ENCODE results near the gene NACC2. TPM values are rescaled to one million over a fixed set of nuclear protein-coding genes. Genes with fewer than 3 reads are reported as not detected.

Gene NACC2
- total and polyA plus RNA-seq, 2 of the 8 experiments (the other 6 are each of a cell fraction or from before 2014, with no cell fraction given), result 8.3 to 14.0 TPM

DNA sequence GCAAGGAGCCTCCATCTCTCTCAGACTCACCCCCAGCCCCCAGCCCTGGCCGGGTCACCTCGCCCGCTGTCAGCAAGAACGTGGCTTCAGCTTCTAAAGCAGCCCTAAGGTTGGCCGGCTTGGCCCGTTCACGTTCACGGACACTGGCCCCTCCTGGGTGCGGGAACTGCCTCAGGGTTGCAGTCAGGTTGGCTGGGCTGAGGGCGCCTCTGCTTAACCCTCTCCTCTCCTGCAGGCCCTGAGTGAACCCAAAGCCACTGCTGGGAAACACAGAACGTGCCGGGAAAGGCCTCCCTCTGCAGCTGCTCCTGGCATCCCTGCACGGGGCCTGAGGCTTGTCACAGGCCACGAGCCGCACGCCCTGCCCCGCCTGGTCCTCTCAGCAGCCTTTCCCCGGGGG is 93.9 kb downstream of the NACC2 start:
- Histone ChIP-seq H3K36me3 (ENCODE audit: control insufficient read depth in 2 of 4, insufficient read depth in 4 of 4, low read length in 3 of 4) (no peaks in the 10 kb centered on the region), H2BK5ac (ENCODE audit: low read depth, low read length) (no peak overlapping the region), H3K79me1 (ENCODE audit: low read depth, low read length) (no peaks in the 10 kb centered on the region), H3K27me3 (replicated peaks in 1 of 4; ENCODE audit: control insufficient read depth in 3 of 4, extremely low read depth in 1 of 4, insufficient read depth in 3 of 4, low read length in 3 of 4) (no peaks in the 10 kb centered on the region), H3K4me3 (ENCODE audit: extremely low read depth in 1 of 4, insufficient read depth in 2 of 4, low read depth in 3 of 4, low read length in 4 of 4) (no peak overlapping the region), H3K9me3 (ENCODE audit: insufficient read depth in 2 of 2, low read depth in 1 of 2, low read length in 1 of 2) (no peaks in the 10 kb centered on the region), H2BK12ac (ENCODE audit: low read depth, low read length) (no peak overlapping the region), H3K18ac (ENCODE audit: extremely low read depth, low read length) (peak overlapping the region; percentile 78), H3K79me2 (ENCODE audit: control insufficient read depth in 1 of 2, insufficient read depth in 2 of 2, low read length in 2 of 2) (no peaks in the 10 kb centered on the region), H3K4ac (replicated peaks; ENCODE audit: insufficient read length, low read depth, low read length) (no peak overlapping the region), H2AK5ac (ENCODE audit: low read depth, low read length) (no peak overlapping the region), H2AFZ (ENCODE audit: low read length) (no peak overlapping the region; the same call in 1 of the 2 replicates), H3K27ac (ENCODE audit: low read depth, low read length) (no peak overlapping the region), H4K91ac (replicated peaks; ENCODE audit: insufficient read length, low read length) (peak overlapping the region; percentile 27), H3K4me2 (ENCODE audit: insufficient read depth in 1 of 2, low read depth in 2 of 2, low read length in 2 of 2) (no peak overlapping the region; a peak in 1 of 4 replicates), H4K8ac (ENCODE audit: extremely low read depth, insufficient read depth, low read length) (peak overlapping the region; percentile 76; the same call in 1 of the 2 replicates), H3K23ac (ENCODE audit: insufficient read length) (no peak overlapping the region), H3K56ac (replicated peaks; ENCODE audit: insufficient read length, low read depth, low read length) (no peak overlapping the region), H3K9ac (replicated peaks in 1 of 4; ENCODE audit: extremely low read depth in 1 of 4, low read depth in 3 of 4, low read length in 3 of 4) (no peak overlapping the region), H3K14ac (ENCODE audit: insufficient read length) (no peak overlapping the region), H3K23me2 (ENCODE audit: low read depth, low read length) (no peaks in the 10 kb centered on the region), H4K5ac (ENCODE audit: insufficient read length, low read depth, low read length) (no peak overlapping the region), H3K4me1 (replicated peaks in 1 of 4; ENCODE audit: control insufficient read depth in 3 of 4, insufficient read depth in 4 of 4, low read length in 3 of 4) (peaks cover 0 to 30% (median 25%) of the 10 kb centered on the region in 4 experiments; a peak in 6 of 7 replicates), H2BK15ac (ENCODE audit: low read length) (no peak overlapping the region), H2BK20ac (ENCODE audit: low read length) (no peak overlapping the region), H4K20me1 (replicated peaks in 1 of 2; ENCODE audit: control insufficient read depth in 1 of 2, insufficient read depth in 2 of 2, low read length in 2 of 2) (no peaks in the 10 kb centered on the region), H2BK120ac (replicated peaks; ENCODE audit: low read depth, low read length) (no peak overlapping the region)
- ChIA-PET POLR2A (ENCODE audit: partially characterized antibody) (interaction anchor here (0.6 to 3.3 kb wide), 4 partner anchors 8 to 47 kb away, joined by 3 to 11 read pairs (median 4); no protein-coding TSS in a partner anchor), CTCF (ENCODE audit: partially characterized antibody) (interaction anchor here (0.7 to 1.3 kb wide), 4 partner anchors 11 to 266 kb away, joined by 3 to 4 read pairs (median 3); no protein-coding TSS in a partner anchor)
- TF ChIP-seq TAF7 (optimal IDR thresholded peaks at IDR 0.05; ENCODE audit: borderline replicate concordance, low read depth, low read length), result no peak
- no peak for FAIRE-seq
- no peak for DNase-seq (ENCODE audit: low read depth in 1 of 2, low spot score in 2 of 2)
- 65% methylated on average over 18 of the region's 18 CpGs; no CpG with 5 or more reads in 1 of the 2 experiments for WGBS, 2 experiments (ENCODE audit: extremely low coverage in 1 of 2, insufficient coverage in 1 of 2, insufficient read length in 1 of 2, insufficient replicate concordance in 2 of 2, low coverage in 1 of 2, low lambda C conversion rate in 2 of 2, missing lambda C conversion rate in 1 of 2)
